SK-N-SH treated with all-trans-retinoic acid at 6 μM for 48 hours (cell line): ENCODE measurements around the gene ING3.

Source experiments
- BACH2 ChIP-seq: fragments of 250-450 bp; sonication (Bioruptor Pico); IDR thresholded peaks from 2 replicates; pipeline ENCODE4 v1.9.0; 2021; ENCODE audit warnings: mild to moderate bottlenecking, borderline replicate concordance
- CSDC2 ChIP-seq: fragments of 250-450 bp; sonication (Bioruptor Pico); IDR thresholded peaks from 2 replicates; pipeline ENCODE4 v1.5.0; 2020; ENCODE audit warnings: mild to moderate bottlenecking, moderate library complexity
- ISL1 ChIP-seq: fragments of 250-450 bp; sonication (Bioruptor Pico); IDR thresholded peaks from 2 replicates; pipeline ENCODE4 v2.1.2; 2022; ENCODE audit warnings: mild to moderate bottlenecking, moderate library complexity
- POU6F1 ChIP-seq: fragments of 250-450 bp; sonication (Bioruptor Pico); IDR thresholded peaks from 2 replicates; pipeline ENCODE4 v1.8.0; 2021; ENCODE audit warnings: low read depth, mild to moderate bottlenecking, moderate library complexity, borderline replicate concordance
- SNAI2 ChIP-seq: fragments of 250-450 bp; sonication (Bioruptor Pico); IDR thresholded peaks from 2 replicates; pipeline ENCODE4 v1.5.0; 2020; ENCODE audit warnings: mild to moderate bottlenecking, moderate library complexity
- ZFP3 ChIP-seq: fragments of 250-450 bp; sonication (Bioruptor Pico); IDR thresholded peaks from 2 replicates; pipeline ENCODE4 v1.5.0; 2020; ENCODE audit warnings: mild to moderate bottlenecking, moderate library complexity
- ZFP30 ChIP-seq: fragments of 450-650 bp; formaldehyde crosslinking; IDR thresholded peaks from 2 replicates; pipeline ENCODE4 v1.5.0; 2022; ENCODE audit warnings: mild to moderate bottlenecking, moderate library complexity
- ZNF565 ChIP-seq: fragments of 450-650 bp; formaldehyde crosslinking; conservative IDR thresholded peaks from 2 replicates; pipeline ENCODE4 v1.5.0; 2020; ENCODE audit warnings: low read depth, mild to moderate bottlenecking, moderate library complexity
- TF ChIP-seq, protein P1 (sequence below): fragments of 250-450 bp; sonication (Bioruptor Pico); IDR thresholded peaks from 2 replicates; pipeline ENCODE4 v1.5.1; 2020; ENCODE audit warnings: low read depth, mild to moderate bottlenecking, moderate library complexity

DNA sequence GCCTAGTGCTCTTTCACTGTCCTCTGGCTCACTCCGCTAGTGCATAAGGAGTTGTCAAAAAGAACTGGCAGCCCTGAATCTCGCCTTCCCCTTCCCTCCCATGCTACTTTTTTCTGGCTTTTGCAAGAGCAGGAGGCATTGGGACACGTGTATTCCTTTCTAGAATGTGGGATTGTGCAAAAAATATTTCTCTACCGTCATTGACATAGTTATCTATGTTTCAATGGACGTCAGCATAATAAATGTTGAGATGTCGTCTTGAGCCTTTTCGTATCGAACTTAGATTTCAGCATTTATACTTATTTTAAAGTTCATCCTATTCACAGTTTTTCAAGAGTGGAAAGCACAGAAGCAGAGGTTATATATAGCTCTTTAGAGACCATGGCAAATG lies 727 bp downstream of the ING3 start:
- TF ChIP-seq ZFP3 (no peak), ZFP30 (CRISPR knock-in tag) (no peak), ZNF565 (no peak), CSDC2 (no peak), ISL1 (CRISPR knock-in tag) (no peak), BACH2 (no peak), SNAI2 (CRISPR knock-in tag) (no peak), POU6F1 (CRISPR knock-in tag) (no peak)
- TF ChIP-seq, protein P1, sequence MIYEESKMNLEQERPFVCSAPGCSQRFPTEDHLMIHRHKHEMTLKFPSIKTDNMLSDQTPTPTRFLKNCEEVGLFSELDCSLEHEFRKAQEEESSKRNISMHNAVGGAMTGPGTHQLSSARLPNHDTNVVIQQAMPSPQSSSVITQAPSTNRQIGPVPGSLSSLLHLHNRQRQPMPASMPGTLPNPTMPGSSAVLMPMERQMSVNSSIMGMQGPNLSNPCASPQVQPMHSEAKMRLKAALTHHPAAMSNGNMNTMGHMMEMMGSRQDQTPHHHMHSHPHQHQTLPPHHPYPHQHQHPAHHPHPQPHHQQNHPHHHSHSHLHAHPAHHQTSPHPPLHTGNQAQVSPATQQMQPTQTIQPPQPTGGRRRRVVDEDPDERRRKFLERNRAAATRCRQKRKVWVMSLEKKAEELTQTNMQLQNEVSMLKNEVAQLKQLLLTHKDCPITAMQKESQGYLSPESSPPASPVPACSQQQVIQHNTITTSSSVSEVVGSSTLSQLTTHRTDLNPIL (CRISPR knock-in tag) = no peak
